H9 (cell line): ENCODE results near the gene C1RL. TPM values are rescaled to one million over a fixed set of nuclear protein-coding genes. Genes with fewer than 3 reads are reported as not detected.
A peak's percentile ranks its signal among the peaks of the same experiment; 100 is the strongest.

Source experiments
- DNase-seq: peaks from one replicate; pipeline ENCODE4 v3.0.0-alpha.2; 2017
- H2AFZ ChIP-seq: one replicate; pipeline ENCODE4 v1.6.1; 2013; ENCODE audit warnings: mild to moderate bottlenecking, low read length, control low read depth, moderate library complexity
- H2AK5ac ChIP-seq: 2 replicates; pipeline ENCODE4 v1.6.1; 2013; ENCODE audit warnings: low read length, control low read depth, mixed read lengths; ENCODE audit not compliant: insufficient read length
- H2BK120ac ChIP-seq: one replicate; pipeline ENCODE4 v1.6.1; 2013; ENCODE audit warnings: low read depth, mild to moderate bottlenecking, low read length, control low read depth, inconsistent platforms; ENCODE audit not compliant: poor library complexity, severe bottlenecking
- H2BK12ac ChIP-seq: 2 replicates; pipeline ENCODE4 v1.6.1; 2013; ENCODE audit warnings: low read length, control low read depth, mixed read lengths, low read depth; ENCODE audit not compliant: insufficient read length
- H2BK15ac ChIP-seq: 2 replicates; pipeline ENCODE4 v1.6.1; 2013; ENCODE audit warnings: low read depth, low read length, control low read depth
- H2BK20ac ChIP-seq: one replicate; pipeline ENCODE4 v1.6.1; 2013; ENCODE audit warnings: low read depth, mild to moderate bottlenecking, low read length, control low read depth, inconsistent platforms; ENCODE audit not compliant: poor library complexity, severe bottlenecking
- H2BK5ac ChIP-seq: 2 replicates; pipeline ENCODE4 v1.6.1; 2013; ENCODE audit warnings: low read length, control low read depth, mixed read lengths; ENCODE audit not compliant: insufficient read length
- H3K14ac ChIP-seq: 2 replicates; pipeline ENCODE4 v1.6.1; 2013; ENCODE audit warnings: low read length, control low read depth; ENCODE audit not compliant: insufficient read depth
- H3K18ac ChIP-seq: 2 replicates; pipeline ENCODE4 v1.6.1; 2013; ENCODE audit warnings: low read depth, mild to moderate bottlenecking, mixed read lengths, low read length, control low read depth; ENCODE audit not compliant: insufficient read length
- H3K23ac ChIP-seq: 2 replicates; pipeline ENCODE4 v1.6.1; 2013; ENCODE audit warnings: low read length, control low read depth, mixed read lengths, low read depth; ENCODE audit not compliant: insufficient read length
- H3K23me2 ChIP-seq: 2 replicates; pipeline ENCODE4 v1.6.1; 2013; ENCODE audit warnings: low read depth, mild to moderate bottlenecking, mixed read lengths, low read length, control low read depth; ENCODE audit not compliant: insufficient read length, poor library complexity, severe bottlenecking
- H3K27ac ChIP-seq: 2 replicates; pipeline ENCODE4 v1.5.1; 2013; ENCODE audit warnings: low read length, control low read depth, mixed read lengths, low read depth; ENCODE audit not compliant: insufficient read length
- H3K27me3 ChIP-seq: 2 replicates; pipeline ENCODE4 v1.6.1; 2013; ENCODE audit warnings: low read length, control low read depth, inconsistent platforms; ENCODE audit not compliant: insufficient read depth
- H3K4ac ChIP-seq: 2 replicates; pipeline ENCODE4 v1.6.1; 2013; ENCODE audit warnings: low read depth, mild to moderate bottlenecking, control low read depth, inconsistent platforms, low read length, moderate library complexity
- H3K4me1 ChIP-seq: 2 replicates; pipeline ENCODE4 v1.6.1; 2013; ENCODE audit warnings: low read length, control low read depth, inconsistent platforms; ENCODE audit not compliant: insufficient read depth
- H3K4me2 ChIP-seq: 2 replicates; pipeline ENCODE4 v1.6.1; 2013; ENCODE audit warnings: low read length, control low read depth, mixed read lengths; ENCODE audit not compliant: insufficient read length, insufficient read depth
- H3K56ac ChIP-seq: 2 replicates; pipeline ENCODE4 v1.6.1; 2013; ENCODE audit warnings: low read depth, mild to moderate bottlenecking, mixed read lengths, low read length, control low read depth; ENCODE audit not compliant: insufficient read length
- H3K79me1 ChIP-seq: 2 replicates; pipeline ENCODE4 v1.6.1; 2013; ENCODE audit warnings: low read depth, mild to moderate bottlenecking, moderate library complexity, low read length, control low read depth, inconsistent platforms; ENCODE audit not compliant: insufficient read depth, poor library complexity, severe bottlenecking
- H3K79me2 ChIP-seq: 2 replicates; pipeline ENCODE4 v1.6.1; 2013; ENCODE audit warnings: low read length, control low read depth, inconsistent platforms; ENCODE audit not compliant: insufficient read depth
- H3K9ac ChIP-seq: 2 replicates; pipeline ENCODE4 v1.6.1; 2013; ENCODE audit warnings: low read length, control low read depth, mixed read lengths; ENCODE audit not compliant: insufficient read length; ENCODE audit errors: extremely low read depth
- H3K9me3 ChIP-seq: one replicate; pipeline ENCODE4 v1.6.1; 2013; ENCODE audit warnings: low read depth, low read length, inconsistent platforms; ENCODE audit not compliant: control insufficient read depth
- H3T11ph ChIP-seq: one replicate; pipeline ENCODE4 v1.6.1; 2013; ENCODE audit warnings: mild to moderate bottlenecking, low read length, control low read depth, inconsistent platforms
- H4K20me1 ChIP-seq: one replicate; pipeline ENCODE4 v1.6.1; 2013; ENCODE audit not compliant: control insufficient read depth, insufficient read length, insufficient read depth
- H4K5ac ChIP-seq: 2 replicates; pipeline ENCODE4 v1.6.1; 2013; ENCODE audit warnings: low read depth, mild to moderate bottlenecking, mixed read lengths, low read length, control low read depth; ENCODE audit not compliant: insufficient read length
- H4K8ac ChIP-seq: replicated peaks from 2 replicates; pipeline ENCODE4 v1.6.1; 2013; ENCODE audit warnings: low read length, control low read depth, mixed read lengths, low read depth; ENCODE audit not compliant: insufficient read length
- H4K91ac ChIP-seq: 2 replicates; pipeline ENCODE4 v1.6.1; 2013; ENCODE audit warnings: low read depth, mild to moderate bottlenecking, moderate library complexity, mixed read lengths, low read length, control low read depth; ENCODE audit not compliant: insufficient read length
- H3K27ac Mint-ChIP-seq, 3 experiments: 2 replicates in 2 of 3; 3 replicates in 1 of 3; pipeline ENCODE4 v1.8.0; 2020 to 2021; ENCODE audit warnings: mixed read lengths in 3 of 3, mild to moderate bottlenecking in 1 of 3, moderate library complexity in 1 of 3
- H3K27me3 Mint-ChIP-seq: 2 replicates; pipeline ENCODE4 v1.8.0; 2021; ENCODE audit warnings: low read depth, mild to moderate bottlenecking, moderate library complexity, mixed read lengths
- H3K36me3 Mint-ChIP-seq, 3 experiments: 2 replicates in 2 of 3; 3 replicates in 1 of 3; pipeline ENCODE4 v1.8.0; 2020 to 2021; ENCODE audit warnings: low read depth in 3 of 3, mixed read lengths in 3 of 3; ENCODE audit not compliant: insufficient read depth in 1 of 3
- H3K4me1 Mint-ChIP-seq, 2 experiments: 2 replicates each; pipeline ENCODE4 v1.8.0; 2020; ENCODE audit warnings: mixed read lengths in 2 of 2
- H3K4me3 Mint-ChIP-seq, 2 experiments: 2 replicates in 1 of 2; 3 replicates in 1 of 2; pipeline ENCODE4 v1.8.0; 2020 to 2021; ENCODE audit warnings: mild to moderate bottlenecking in 2 of 2, mixed read lengths in 2 of 2, moderate library complexity in 1 of 2
- H3K9me3 Mint-ChIP-seq, 2 experiments: 2 replicates in 1 of 2; 3 replicates in 1 of 2; pipeline ENCODE4 v1.8.0; 2020; ENCODE audit warnings: mild to moderate bottlenecking in 2 of 2, mixed read lengths in 2 of 2, moderate library complexity in 1 of 2
- CTCF ChIP-seq: fragments of 200-600 bp; sonication (generic); conservative IDR thresholded peaks from 3 replicates; pipeline ENCODE4 v1.8.0; 2021; ENCODE audit warnings: antibody characterized with exemption, mild to moderate bottlenecking
- WGBS: extraction: QIAGEN DNeasy Blood & Tissue Kit; methylation state at CpG from one replicate; pipeline ENCODE4 v1.1.7; 2013; ENCODE audit warnings: missing lambda C conversion rate, low lambda C conversion rate, mixed read lengths; ENCODE audit not compliant: insufficient read length; ENCODE audit errors: extremely low coverage; 5-methylcytosine and 5-hydroxymethylcytosine counted together
- total RNA-seq: library from RNA; stranded (reverse); gene quantifications from 2 replicates; pipeline ENCODE4 v1.2.1, GENCODE V29; 2021

Gene C1RL
- total RNA-seq, 1 experiment from 2014 or later: 15.1 TPM

- no peak overlapping the region for H3T11ph ChIP-seq
- H2BK5ac ChIP-seq: no peak overlapping the region
- H2BK15ac ChIP-seq: no peak overlapping the region
- H3K4me2 ChIP-seq: no peak overlapping the region
- H3K23ac ChIP-seq: no peak overlapping the region
- H3K9me3 ChIP-seq: no peaks in the 10 kb centered on the region
- no peak overlapping the region for H3K4ac ChIP-seq
- peaks cover 17% of the 10 kb centered on the region for H3K23me2 ChIP-seq
- no peak overlapping the region for H2AK5ac ChIP-seq
- Mint-ChIP-seq H3K36me3 (peaks cover 0 to under 1% (median 0%) of the 10 kb centered on the region in 3 experiments; a peak in 3 of 7 replicates), H3K27me3 (peaks cover 9% of the 10 kb centered on the region), H3K4me3 (peak overlapping the region; percentile 85 to 86; a peak in 4 of 5 replicates), H3K9me3 (no peaks in the 10 kb centered on the region; a peak in 2 of 5 replicates), H3K4me1 (peaks cover 33 to 50% of the 10 kb centered on the region in 2 experiments), H3K27ac (no peak overlapping the region)
- H2AFZ ChIP-seq: no peak overlapping the region
- H3K56ac ChIP-seq: no peak overlapping the region
- no peak overlapping the region for H2BK120ac ChIP-seq
- DNase-seq: no peak
- H2BK12ac ChIP-seq: no peak overlapping the region
- no peak overlapping the region for H3K18ac ChIP-seq
- H3K79me1 ChIP-seq: no peaks in the 10 kb centered on the region
- no peak overlapping the region for H2BK20ac ChIP-seq
- H3K27me3 ChIP-seq: no peaks in the 10 kb centered on the region; the same call in 1 of the 2 replicates
- no peaks in the 10 kb centered on the region for H3K79me2 ChIP-seq
- no peak overlapping the region for H4K91ac ChIP-seq
- H3K4me1 ChIP-seq: peaks cover 12% of the 10 kb centered on the region; the same call in 1 of the 2 replicates
- H4K5ac ChIP-seq: no peak overlapping the region
- no peak overlapping the region for H4K8ac ChIP-seq
- no CpG with 5 or more reads among the region's 17 CpGs for WGBS
- peaks cover 2% of the 10 kb centered on the region for H4K20me1 ChIP-seq
- no peak overlapping the region for H3K27ac ChIP-seq
- H3K14ac ChIP-seq: no peak overlapping the region
- TF ChIP-seq CTCF: no peak
- no peak overlapping the region for H3K9ac ChIP-seq
Observed at GRCh38 chr12:7127916-7128626, 19.1 kb upstream of the C1RL start.
